Pericardium fibroblast (primary cell): ENCODE data around the gene STK33. TPM values are rescaled to one million over a fixed set of nuclear protein-coding genes. Genes with fewer than 3 reads are reported as not detected.

Experiments
- total RNA-seq: library from RNA; depleted of rRNA; stranded (reverse); fragments of >200 nt; gene quantifications from 2 replicates; pipeline ENCODE4 v1.2.3, GENCODE V29; 2015

Gene STK33
- total RNA-seq, result 0.43 and 1.4 TPM in 2 replicates

GRCh38 chr11:8593935-8594909, at the start of gene STK33:
STK33 (minus strand) TSS chr11:8594228; CDS start chr11:8474905, 119,323 bp downstream.

Other genes starting within 250 kb of the STK33 start
- gene TRIM66, start 88.4 kb upstream of the STK33 start, total RNA-seq, result 1.2 and 8.4 TPM in 2 replicates
- gene RPL27A, start 88.6 kb upstream of the STK33 start, total RNA-seq, result 1,932 and 2,223 TPM in 2 replicates